Measurements from ENCODE around the gene ZIK1.

- no peak for TF ChIP-seq EZH2 (IDR thresholded peaks at IDR 0.05; ENCODE audit: insufficient read depth, poor library complexity, severe bottlenecking)
- 0 out of 2 replicates have a peak, but pooled peaks have one; percentile 71 for TF ChIP-seq EZH2phosphoT487 (IDR thresholded peaks at IDR 0.05; ENCODE audit: insufficient read depth, low read depth)
These were observed 3.6 kb downstream of the ZIK1 start for GRCh38 chr19:57587529-57587928.

Measured in GM23248 (cell line).